HCT116 (cell line): ENCODE measurements around the gene AMZ1. TPM values are rescaled to one million over a fixed set of nuclear protein-coding genes. Genes with fewer than 3 reads are reported as not detected.

Experiments used
- ATAC-seq: fragments of 200-7000 bp; cut with Tn5 transposase; 2 replicates; pipeline ENCODE4 v1.9.1; 2020; ENCODE audit warnings: mild to moderate bottlenecking, moderate library complexity
- BruUV-seq: library from RNA; stranded (reverse); fragments of 400-500 nt; replicated peaks from 2 replicates; lab custom pipeline; 2021; lab: Mats Ljungman, UMichigan
- CTCF ChIA-PET: fragments of 300-600 bp; sonication (Branson Sonifier 250); formaldehyde crosslinking; loops from one replicate; lab custom pipeline; 2021; ENCODE audit warnings: antibody characterized with exemption; lab: Charles Lee
- POLR2A ChIA-PET: fragments of 300-600, 350-600 bp; sonication (Branson Sonifier 250); formaldehyde crosslinking; loops from one replicate; lab custom pipeline; 2021; ENCODE audit warnings: antibody characterized with exemption; lab: Charles Lee
- RAD21 ChIA-PET, 2 experiments: fragments of 300-600 bp; sonication (Branson Sonifier 250); formaldehyde crosslinking; loops; one replicate each; lab custom pipeline; 2023; ENCODE audit warnings: low total read pairs in 2 of 2; ENCODE audit not compliant: uncharacterized antibody in 2 of 2, unreplicated experiment in 2 of 2, low non-redundant PET in 1 of 2; lab: Charles Lee
- DNase-seq: peaks from one replicate; pipeline ENCODE4 v3.0.0-alpha.2; 2010; ENCODE audit warnings: low read depth, low spot score
- H2AFZ ChIP-seq: fragments of 200-600 bp; shearing (Covaris generic), sonication (generic); 2 replicates; pipeline ENCODE4 v1.6.1; 2017; ENCODE audit warnings: low read depth, mixed run types, mixed read lengths, antibody characterized with exemption, low read length; ENCODE audit not compliant: poor library complexity, severe bottlenecking
- H3K27ac ChIP-seq: 2 replicates; pipeline ENCODE4 v1.5.1; 2012; ENCODE audit warnings: low read depth, low read length
- H3K27me3 ChIP-seq: fragments of 200-600 bp; sonication (generic); 2 replicates; pipeline ENCODE4 v1.6.1; 2016; ENCODE audit warnings: mixed run types, low read length, mixed read lengths; ENCODE audit not compliant: insufficient read depth
- H3K36me3 ChIP-seq, 2 experiments: fragments of 200-500 bp in 1 of 2; fragments of 200-600 bp in 1 of 2; sonication (Bioruptor generic) in 1 of 2; sonication (generic) in 1 of 2; 2 replicates each; pipeline versions ENCODE4 v1.5.1 to v1.6.1; 2014 to 2016; ENCODE audit warnings: low read length in 2 of 2, inconsistent platforms in 1 of 2, mixed read lengths in 1 of 2, mixed run types in 1 of 2; ENCODE audit not compliant: insufficient read depth in 2 of 2, control insufficient read depth in 1 of 2
- H3K4me1 ChIP-seq, 2 experiments: fragments of 200-600 bp in 1 of 2; sonication (generic) in 1 of 2; 2 replicates each; pipeline versions ENCODE4 v1.5.1 to v1.6.1; 2012 to 2017; ENCODE audit warnings: low read length in 2 of 2, inconsistent platforms in 1 of 2, mild to moderate bottlenecking in 1 of 2, mixed read lengths in 1 of 2, mixed run types in 1 of 2, moderate library complexity in 1 of 2; ENCODE audit not compliant: insufficient read depth in 2 of 2, control insufficient read depth in 1 of 2
- H3K4me2 ChIP-seq: fragments of 200-600 bp; sonication (generic); 2 replicates; pipeline ENCODE4 v1.6.1; 2017; ENCODE audit warnings: mixed run types, low read length, mixed read lengths
- H3K4me3 ChIP-seq, 2 experiments: fragments of 200-600 bp in 1 of 2; sonication (generic) in 1 of 2; replicated peaks in 1 of 2; 2 replicates each; pipeline ENCODE4 v1.5.1; 2011 to 2016; ENCODE audit warnings: low read length in 2 of 2, control low read depth in 1 of 2, low read depth in 1 of 2, mild to moderate bottlenecking in 1 of 2, mixed read lengths in 1 of 2, mixed run types in 1 of 2
- H3K79me2 ChIP-seq: fragments of 200-600 bp; sonication (generic); 2 replicates; pipeline ENCODE4 v1.6.1; 2017; ENCODE audit warnings: mild to moderate bottlenecking, mixed run types, low read length, moderate library complexity, mixed read lengths; ENCODE audit not compliant: insufficient read depth
- H3K9ac ChIP-seq: fragments of 200-600 bp; sonication (generic); 2 replicates; pipeline ENCODE4 v1.6.1; 2016; ENCODE audit warnings: low read length, mixed read lengths
- H3K9me2 ChIP-seq: fragments of 200-600 bp; sonication (generic), shearing (Covaris generic); 2 replicates; pipeline ENCODE4 v1.6.1; 2017; ENCODE audit warnings: mixed run types, mild to moderate bottlenecking, moderate library complexity; ENCODE audit not compliant: insufficient read depth
- H3K9me3 ChIP-seq, 2 experiments: fragments of 200-500 bp in 1 of 2; fragments of 200-600 bp in 1 of 2; sonication (Bioruptor generic) in 1 of 2; sonication (generic) in 1 of 2; 2 replicates each; pipeline ENCODE4 v1.6.1; 2014 to 2017; ENCODE audit warnings: low read length in 2 of 2, mixed read lengths in 2 of 2, inconsistent platforms in 1 of 2, low read depth in 1 of 2, mild to moderate bottlenecking in 1 of 2, mixed run types in 1 of 2, moderate library complexity in 1 of 2; ENCODE audit not compliant: control insufficient read depth in 1 of 2, insufficient read depth in 1 of 2
- H4K20me1 ChIP-seq: fragments of 200-600 bp; sonication (generic), shearing (Covaris generic); 2 replicates; pipeline ENCODE4 v1.6.1; 2017; ENCODE audit warnings: mixed run types, mild to moderate bottlenecking, moderate library complexity; ENCODE audit not compliant: insufficient read depth
- ATF3 ChIP-seq: IDR thresholded peaks from 2 replicates; pipeline ENCODE4 v1.6.1; 2012
- CBX3 ChIP-seq: IDR thresholded peaks from 2 replicates; pipeline ENCODE4 v1.6.1; 2012; ENCODE audit warnings: low read depth
- CEBPB ChIP-seq: IDR thresholded peaks from 2 replicates; pipeline ENCODE4 v1.6.1; 2012; ENCODE audit warnings: low read depth
- CTCF ChIP-seq, 3 experiments: fragments of 200-600 bp in 1 of 3; sonication (generic) in 1 of 3; IDR thresholded peaks in 2 of 3; conservative IDR thresholded peaks in 1 of 3; 2 replicates each; pipeline ENCODE4 v1.5.1; 2012 to 2017; ENCODE audit warnings: low read depth in 2 of 3, low read length in 2 of 3, antibody characterized with exemption in 1 of 3, borderline replicate concordance in 1 of 3, control low read depth in 1 of 3, mild to moderate bottlenecking in 1 of 3, mixed read lengths in 1 of 3, mixed run types in 1 of 3, moderate library complexity in 1 of 3; ENCODE audit not compliant: insufficient read depth in 1 of 3
- ELF1 ChIP-seq: IDR thresholded peaks from 2 replicates; pipeline ENCODE4 v1.6.1; 2012; ENCODE audit warnings: low read depth, borderline replicate concordance
- EZH2 ChIP-seq: fragments of 200-600 bp; sonication (generic); IDR thresholded peaks from 2 replicates; pipeline ENCODE4 v1.6.1; 2017; ENCODE audit warnings: antibody characterized with exemption, mixed run types
- EZH2phosphoT487 ChIP-seq: fragments of 200-600 bp; IDR thresholded peaks from 2 replicates; pipeline ENCODE4 v1.6.1; 2018; ENCODE audit warnings: antibody characterized with exemption, borderline replicate concordance
- FOSL1 ChIP-seq: IDR thresholded peaks from 2 replicates; pipeline ENCODE4 v1.6.1; 2012; ENCODE audit warnings: low read depth
- JUND ChIP-seq: IDR thresholded peaks from 2 replicates; pipeline ENCODE4 v1.6.1; 2012
- MAX ChIP-seq: IDR thresholded peaks from 2 replicates; pipeline ENCODE4 v1.6.1; 2012
- POLR2A ChIP-seq: IDR thresholded peaks from 2 replicates; pipeline ENCODE4 v1.7.0; 2011; ENCODE audit warnings: borderline replicate concordance; ENCODE audit not compliant: insufficient read depth, insufficient read length; ENCODE audit errors: extremely low read depth
- POLR2AphosphoS5 ChIP-seq: IDR thresholded peaks from 2 replicates; pipeline ENCODE4 v1.6.1; 2011; ENCODE audit warnings: mild to moderate bottlenecking, low read depth, low read length, moderate library complexity
- RAD21 ChIP-seq: IDR thresholded peaks from 2 replicates; pipeline ENCODE4 v1.6.1; 2012; ENCODE audit warnings: low read depth, mild to moderate bottlenecking
- SIN3A ChIP-seq: IDR thresholded peaks from 2 replicates; pipeline ENCODE4 v1.6.1; 2012; ENCODE audit warnings: low read depth
- SRF ChIP-seq: IDR thresholded peaks from 2 replicates; pipeline ENCODE4 v1.6.1; 2012; ENCODE audit warnings: low read depth
- TCF7L2 ChIP-seq: IDR thresholded peaks from 2 replicates; pipeline ENCODE4 v1.7.0; 2011; ENCODE audit warnings: borderline replicate concordance, inconsistent platforms; ENCODE audit not compliant: insufficient read depth, insufficient read length; ENCODE audit errors: extremely low read depth
- ZBTB33 ChIP-seq: IDR thresholded peaks from 2 replicates; pipeline ENCODE4 v1.6.1; 2011; ENCODE audit warnings: mild to moderate bottlenecking, low read length, moderate library complexity; ENCODE audit not compliant: insufficient replicate concordance; ENCODE audit errors: extremely low read depth
- ZFX ChIP-seq: fragments of 450-650 bp; IDR thresholded peaks from 2 replicates; pipeline ENCODE4 v1.6.1; 2017
- ZNF274 ChIP-seq: fragments of 200-500 bp; sonication (Bioruptor generic); IDR thresholded peaks from 2 replicates; pipeline ENCODE4 v1.6.1; 2014; ENCODE audit warnings: mild to moderate bottlenecking, low read depth, low read length, inconsistent platforms
- intact Hi-C: fragments of 100-400 bp; cut with micrococcal nuclease; formaldehyde crosslinking; loops from 2 replicates; pipeline ENCODE4 v1.10.0; 2022
- total RNA-seq: library from RNA; stranded (reverse); gene quantifications from one replicate; pipeline ENCODE4 v1.2.1, GENCODE V29; 2021; ENCODE audit not compliant: unreplicated experiment

The AMZ1 gene
- total RNA-seq, 1 experiment from 2014 or later = not detected

GRCh38 chr7:2654059-2654458, 33.9 kb upstream of the AMZ1 start:
- CTCF ChIA-PET = interaction anchor here (0.6 to 1.0 kb wide), 2 partner anchors 17 to 990 kb away, joined by 3 to 4 read pairs; no protein-coding TSS in a partner anchor
- POLR2A ChIA-PET = no interaction called here
- RAD21 ChIA-PET = no interaction called here
- Histone ChIP-seq H3K27ac (no peak overlapping the region), H4K20me1 (no peaks in the 10 kb centered on the region), H2AFZ (no peak overlapping the region), H3K79me2 (no peaks in the 10 kb centered on the region), H3K9ac (no peak overlapping the region), H3K4me2 (no peak overlapping the region), H3K36me3 (no peaks in the 10 kb centered on the region; a peak in 2 of 4 replicates), H3K4me3 (no peak overlapping the region), H3K27me3 (no peaks in the 10 kb centered on the region), H3K9me3 (no peaks in the 10 kb centered on the region), H3K4me1 (no peaks in the 10 kb centered on the region), H3K9me2 (no peaks in the 10 kb centered on the region)
- no TSS peak for BruUV-seq
- ATAC-seq = no peak
- no peak for TF ChIP-seq CTCF (IDR thresholded peaks at IDR 0.05 in 2 of 3, conservative IDR thresholded peaks at IDR 0.05 in 1 of 3; ENCODE audit: borderline replicate concordance in 1 of 3, insufficient read depth in 1 of 3, low read depth in 2 of 3, low read length in 2 of 3)
- no peak for TF ChIP-seq RAD21
- no peak for TF ChIP-seq ZBTB33
- TF ChIP-seq POLR2AphosphoS5 = no peak
- no peak for TF ChIP-seq SRF
- TF ChIP-seq ZNF274 = no peak
- no peak for TF ChIP-seq CBX3
- TF ChIP-seq POLR2A = no peak
- no peak for TF ChIP-seq ATF3
- no peak for TF ChIP-seq MAX
- no peak for TF ChIP-seq EZH2
- no peak for TF ChIP-seq ZFX
- TF ChIP-seq EZH2phosphoT487 = no peak
- TF ChIP-seq TCF7L2 = no peak
- TF ChIP-seq JUND = no peak
- TF ChIP-seq FOSL1 = no peak
- no peak for TF ChIP-seq SIN3A
- no peak for TF ChIP-seq CEBPB
- no peak for TF ChIP-seq ELF1
- intact Hi-C loops = no loop called here
- no peak for DNase-seq
